ENCODE data around the gene RAD51B. TPM values are rescaled to one million over a fixed set of nuclear protein-coding genes. Genes with fewer than 3 reads are reported as not detected.

Gene RAD51B
- total and polyA plus RNA-seq, 2 of the 13 experiments (the other 11 are each of a cell fraction or from before 2014, with no cell fraction given): 7.0 to 9.5 TPM

DNA sequence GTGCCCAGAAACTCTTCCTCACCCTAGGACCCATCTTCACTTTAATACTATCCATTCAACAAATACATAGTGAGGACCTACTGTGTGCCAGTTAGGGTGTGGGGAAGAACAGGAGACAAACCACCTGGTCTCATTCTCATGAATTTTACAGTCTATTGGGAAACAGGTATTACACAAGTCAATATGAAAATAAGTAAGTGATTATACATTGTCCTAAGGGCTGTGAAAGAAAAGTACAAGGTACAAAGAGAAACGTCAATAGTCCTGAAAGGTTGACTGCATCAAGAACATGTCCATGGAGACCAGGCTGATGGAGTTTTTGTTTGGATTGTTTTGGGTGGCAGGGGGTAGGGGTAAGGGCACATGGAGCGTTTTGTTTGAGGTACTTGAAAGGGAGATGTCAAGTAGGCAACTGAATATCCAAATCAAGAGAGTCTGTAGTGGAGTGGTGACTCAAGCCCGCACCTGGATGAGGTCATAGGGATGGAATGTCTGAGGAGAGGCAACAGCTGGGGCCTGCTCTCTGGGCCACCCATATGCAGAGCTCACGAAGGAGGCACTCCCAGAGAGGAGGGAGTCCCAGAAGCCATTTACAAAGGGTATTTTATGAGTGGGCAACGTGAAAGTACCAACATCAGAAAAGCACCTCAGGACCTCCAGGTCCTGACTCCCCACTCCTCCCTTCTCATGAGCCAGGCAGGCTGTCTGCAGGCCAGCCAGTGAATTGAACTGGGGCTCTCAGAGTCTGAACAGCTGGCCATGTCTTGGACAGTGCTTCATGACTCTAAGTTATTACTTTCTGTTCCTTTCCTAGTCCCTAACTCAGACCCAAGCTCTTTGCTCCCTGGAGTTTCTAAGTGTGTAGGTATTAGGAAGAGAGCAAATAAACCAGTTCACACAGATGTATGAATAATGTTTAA lies 701.3 kb downstream of the RAD51B start (continued):
- no peak for TF ChIP-seq ZNF451 (CRISPR knock-in tag; IDR thresholded peaks at IDR 0.05)
- no peak for TF ChIP-seq ZFP41 (CRISPR knock-in tag; IDR thresholded peaks at IDR 0.05; ENCODE audit: borderline replicate concordance)
- TF ChIP-seq ZNF670 (CRISPR knock-in tag; IDR thresholded peaks at IDR 0.05; ENCODE audit: borderline replicate concordance): peak; percentile 25; the same call in 1 of the 2 replicates
- TF ChIP-seq, protein P1, sequence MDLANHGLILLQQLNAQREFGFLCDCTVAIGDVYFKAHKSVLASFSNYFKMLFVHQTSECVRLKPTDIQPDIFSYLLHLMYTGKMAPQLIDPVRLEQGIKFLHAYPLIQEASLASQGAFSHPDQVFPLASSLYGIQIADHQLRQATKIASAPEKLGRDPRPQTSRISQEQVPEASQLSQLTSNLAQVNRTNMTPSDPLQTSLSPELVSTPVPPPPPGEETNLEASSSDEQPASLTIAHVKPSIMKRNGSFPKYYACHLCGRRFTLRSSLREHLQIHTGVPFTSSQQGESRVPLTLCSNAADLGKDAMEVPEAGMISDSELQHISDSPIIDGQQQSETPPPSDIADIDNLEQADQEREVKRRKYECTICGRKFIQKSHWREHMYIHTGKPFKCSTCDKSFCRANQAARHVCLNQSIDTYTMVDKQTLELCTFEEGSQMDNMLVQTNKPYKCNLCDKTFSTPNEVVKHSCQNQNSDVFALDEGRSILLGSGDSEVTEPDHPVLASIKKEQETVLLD (CRISPR knock-in tag; IDR thresholded peaks at IDR 0.05; ENCODE audit: low read depth): no peak
- 0 out of 2 replicates have a peak, but pooled peaks have one; percentile 25 for TF ChIP-seq HNF4G (IDR thresholded peaks at IDR 0.05; ENCODE audit: borderline replicate concordance, low read depth, low read length)
- TF ChIP-seq HNF4G (CRISPR knock-in tag; IDR thresholded peaks at IDR 0.05; ENCODE audit: borderline replicate concordance, low read depth): no peak
- TF ChIP-seq ZNF530 (CRISPR knock-in tag; IDR thresholded peaks at IDR 0.05; ENCODE audit: low read depth): no peak
- no peak for TF ChIP-seq ZNF780A (CRISPR knock-in tag; IDR thresholded peaks at IDR 0.05)
- TF ChIP-seq, protein P2, sequence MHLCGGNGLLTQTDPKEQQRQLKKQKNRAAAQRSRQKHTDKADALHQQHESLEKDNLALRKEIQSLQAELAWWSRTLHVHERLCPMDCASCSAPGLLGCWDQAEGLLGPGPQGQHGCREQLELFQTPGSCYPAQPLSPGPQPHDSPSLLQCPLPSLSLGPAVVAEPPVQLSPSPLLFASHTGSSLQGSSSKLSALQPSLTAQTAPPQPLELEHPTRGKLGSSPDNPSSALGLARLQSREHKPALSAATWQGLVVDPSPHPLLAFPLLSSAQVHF (CRISPR knock-in tag; IDR thresholded peaks at IDR 0.05): no peak
- no peak for TF ChIP-seq PRPF4 (IDR thresholded peaks at IDR 0.05; ENCODE audit: low read depth, low read length, poor library complexity, severe bottlenecking)
- TF ChIP-seq FOXO1 (CRISPR knock-in tag; IDR thresholded peaks at IDR 0.05): no peak
- TF ChIP-seq, protein P3, sequence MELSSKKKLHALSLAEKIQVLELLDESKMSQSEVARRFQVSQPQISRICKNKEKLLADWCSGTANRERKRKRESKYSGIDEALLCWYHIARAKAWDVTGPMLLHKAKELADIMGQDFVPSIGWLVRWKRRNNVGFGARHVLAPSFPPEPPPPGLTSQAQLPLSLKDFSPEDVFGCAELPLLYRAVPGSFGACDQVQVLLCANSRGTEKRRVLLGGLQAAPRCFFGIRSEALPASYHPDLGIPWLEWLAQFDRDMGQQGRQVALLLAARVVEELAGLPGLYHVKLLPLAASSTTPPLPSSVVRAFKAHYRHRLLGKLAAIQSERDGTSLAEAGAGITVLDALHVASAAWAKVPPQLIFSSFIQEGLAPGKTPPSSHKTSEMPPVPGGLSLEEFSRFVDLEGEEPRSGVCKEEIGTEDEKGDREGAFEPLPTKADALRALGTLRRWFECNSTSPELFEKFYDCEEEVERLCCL (CRISPR knock-in tag; IDR thresholded peaks at IDR 0.05; ENCODE audit: borderline replicate concordance): no peak
- no peak for TF ChIP-seq HHEX (CRISPR knock-in tag; IDR thresholded peaks at IDR 0.05)
- no peak for TF ChIP-seq KLF11 (CRISPR knock-in tag; IDR thresholded peaks at IDR 0.05)
- TF ChIP-seq ASH2L (IDR thresholded peaks at IDR 0.05; ENCODE audit: insufficient read length, low read depth, low read length): peak; percentile 45
- TF ChIP-seq, protein P4, sequence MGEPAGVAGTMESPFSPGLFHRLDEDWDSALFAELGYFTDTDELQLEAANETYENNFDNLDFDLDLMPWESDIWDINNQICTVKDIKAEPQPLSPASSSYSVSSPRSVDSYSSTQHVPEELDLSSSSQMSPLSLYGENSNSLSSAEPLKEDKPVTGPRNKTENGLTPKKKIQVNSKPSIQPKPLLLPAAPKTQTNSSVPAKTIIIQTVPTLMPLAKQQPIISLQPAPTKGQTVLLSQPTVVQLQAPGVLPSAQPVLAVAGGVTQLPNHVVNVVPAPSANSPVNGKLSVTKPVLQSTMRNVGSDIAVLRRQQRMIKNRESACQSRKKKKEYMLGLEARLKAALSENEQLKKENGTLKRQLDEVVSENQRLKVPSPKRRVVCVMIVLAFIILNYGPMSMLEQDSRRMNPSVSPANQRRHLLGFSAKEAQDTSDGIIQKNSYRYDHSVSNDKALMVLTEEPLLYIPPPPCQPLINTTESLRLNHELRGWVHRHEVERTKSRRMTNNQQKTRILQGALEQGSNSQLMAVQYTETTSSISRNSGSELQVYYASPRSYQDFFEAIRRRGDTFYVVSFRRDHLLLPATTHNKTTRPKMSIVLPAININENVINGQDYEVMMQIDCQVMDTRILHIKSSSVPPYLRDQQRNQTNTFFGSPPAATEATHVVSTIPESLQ (CRISPR knock-in tag; conservative IDR thresholded peaks at IDR 0.05): no peak
- no peak for TF ChIP-seq IKZF4 (CRISPR knock-in tag; IDR thresholded peaks at IDR 0.05; ENCODE audit: borderline replicate concordance, low read depth, not compliant biosample characterization)
- TF ChIP-seq HNRNPL (IDR thresholded peaks at IDR 0.05; ENCODE audit: low read depth, low read length): 0 out of 2 replicates have a peak, but pooled peaks have one; percentile 52
- TF ChIP-seq ZNF747 (CRISPR knock-in tag; IDR thresholded peaks at IDR 0.05; ENCODE audit: borderline replicate concordance): no peak
- no peak for TF ChIP-seq ZNF772 (CRISPR knock-in tag; IDR thresholded peaks at IDR 0.05)
- TF ChIP-seq, protein P5, sequence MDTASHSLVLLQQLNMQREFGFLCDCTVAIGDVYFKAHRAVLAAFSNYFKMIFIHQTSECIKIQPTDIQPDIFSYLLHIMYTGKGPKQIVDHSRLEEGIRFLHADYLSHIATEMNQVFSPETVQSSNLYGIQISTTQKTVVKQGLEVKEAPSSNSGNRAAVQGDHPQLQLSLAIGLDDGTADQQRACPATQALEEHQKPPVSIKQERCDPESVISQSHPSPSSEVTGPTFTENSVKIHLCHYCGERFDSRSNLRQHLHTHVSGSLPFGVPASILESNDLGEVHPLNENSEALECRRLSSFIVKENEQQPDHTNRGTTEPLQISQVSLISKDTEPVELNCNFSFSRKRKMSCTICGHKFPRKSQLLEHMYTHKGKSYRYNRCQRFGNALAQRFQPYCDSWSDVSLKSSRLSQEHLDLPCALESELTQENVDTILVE (CRISPR knock-in tag; IDR thresholded peaks at IDR 0.05): no peak

Data from HepG2 (cell line).